ENCODE results near the gene FBXO42.
"Not testable (repeated sequence)": the region's sequence is repeated elsewhere in the genome, so short reads cannot be mapped to it uniquely, and the experiment has no call there.

The FBXO42 gene

GRCh38 chr1:16371725-16372124, 19.4 kb upstream of the FBXO42 start:
- no peak for DNase-seq

DNA sequence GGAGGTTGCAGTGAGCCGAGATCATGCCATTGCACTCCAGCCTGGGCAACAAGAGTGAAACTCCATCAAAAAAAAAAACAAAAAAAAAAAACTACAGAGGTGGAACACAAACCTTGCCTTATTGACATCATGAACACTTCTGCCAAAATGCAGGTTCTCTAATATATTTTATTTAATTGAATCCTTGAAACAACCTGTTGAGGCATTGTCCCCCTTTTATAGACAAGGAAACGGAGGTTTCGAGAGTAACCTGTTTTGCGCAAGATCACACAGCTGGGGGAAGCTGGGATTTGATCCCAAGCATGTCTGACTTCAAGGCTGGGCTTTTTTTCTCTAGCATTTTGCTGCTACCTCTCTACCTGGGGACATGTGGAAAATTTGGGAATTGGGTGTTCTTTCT, 17.5 kb upstream of the FBXO42 start:
- DNase-seq, result no peak

- DNase-seq, result no peak
These were observed 15.9 kb upstream of the FBXO42 start for GRCh38 chr1:16367968-16368890.

DNA sequence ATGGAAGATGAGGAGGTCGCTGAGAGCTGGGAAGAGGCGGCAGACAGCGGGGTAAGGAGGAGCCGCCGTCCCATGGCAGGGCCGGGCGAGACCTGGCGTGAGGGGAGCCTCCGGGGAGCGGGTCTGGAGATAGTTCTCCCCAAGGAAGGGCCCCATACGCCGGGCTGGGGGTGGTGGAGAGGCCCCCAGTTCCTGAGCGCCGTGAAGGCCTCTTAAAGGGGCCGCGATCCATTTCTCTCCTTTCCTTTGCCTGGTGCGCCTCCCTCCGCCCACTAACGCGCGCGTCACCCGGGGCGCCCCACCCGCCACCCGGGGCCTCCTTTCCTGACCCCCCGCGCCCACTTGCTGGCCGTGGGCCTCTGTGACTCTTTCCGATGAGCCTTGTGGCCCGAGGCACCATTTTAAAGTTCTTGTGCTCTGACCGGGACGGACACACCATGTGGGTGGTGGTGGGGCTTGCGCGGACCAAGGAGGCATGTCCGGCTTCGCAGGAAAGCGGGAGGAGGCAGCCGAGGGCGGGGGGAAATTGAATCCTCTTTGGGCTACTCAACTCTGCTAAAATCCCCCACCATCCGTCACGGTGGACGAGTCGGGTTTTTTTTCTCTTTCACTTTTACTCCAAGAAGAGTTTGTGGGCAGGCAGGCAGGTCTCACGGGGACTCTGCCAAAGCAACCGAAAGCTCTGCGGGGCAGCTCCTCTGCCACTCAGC, 15.1 kb upstream of the FBXO42 start:
- peak; percentile 40 for DNase-seq

- DNase-seq, result peak; percentile 94
These were observed 14.5 kb upstream of the FBXO42 start, which contains the start of gene SZRD1 for GRCh38 chr1:16366722-16367257. SZRD1 (plus strand) TSS chr1:16367242; CDS start chr1:16367258, 16 bp downstream.

DNA sequence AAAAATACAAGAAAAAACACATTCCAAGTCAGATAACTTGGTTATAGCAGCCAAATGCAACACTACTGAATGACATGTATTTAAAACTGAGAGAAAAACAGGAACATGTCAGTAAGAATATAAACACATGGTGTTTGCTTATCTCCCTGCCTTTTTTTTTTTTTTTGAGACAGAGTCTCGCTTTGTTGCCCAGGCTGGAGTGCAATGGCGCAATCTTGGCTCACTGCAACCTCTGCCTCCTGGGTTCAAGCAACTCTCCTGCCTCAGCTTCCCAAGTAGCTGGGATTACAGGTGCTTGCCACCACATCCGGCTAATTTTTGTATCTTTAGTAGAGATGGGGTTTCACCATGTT, 12.8 kb upstream of the FBXO42 start:
- not testable (repeated sequence) for DNase-seq

- DNase-seq, result no peak
These were observed 4.6 kb upstream of the FBXO42 start for GRCh38 chr1:16356867-16357266.

DNA sequence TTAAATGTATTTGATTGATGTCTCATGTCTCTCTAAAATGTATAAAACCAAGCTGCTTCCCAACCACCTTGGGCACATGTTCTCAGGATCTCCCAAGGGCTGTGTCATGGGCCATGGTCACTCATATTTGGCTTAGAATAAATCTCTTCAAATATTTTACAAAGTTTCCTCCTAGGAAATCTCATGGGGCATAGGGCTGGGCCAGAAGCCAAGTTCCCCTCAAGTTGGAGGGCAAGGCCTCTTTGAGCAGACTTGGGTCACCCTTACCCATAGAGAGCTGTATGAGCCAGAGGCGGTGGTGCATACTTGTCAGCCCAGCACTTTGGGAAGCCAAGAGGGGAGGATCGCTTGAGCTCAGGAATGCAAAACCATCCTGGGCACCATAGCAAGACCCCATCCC, 2.3 kb upstream of the FBXO42 start:
- DNase-seq, result no peak

DNA sequence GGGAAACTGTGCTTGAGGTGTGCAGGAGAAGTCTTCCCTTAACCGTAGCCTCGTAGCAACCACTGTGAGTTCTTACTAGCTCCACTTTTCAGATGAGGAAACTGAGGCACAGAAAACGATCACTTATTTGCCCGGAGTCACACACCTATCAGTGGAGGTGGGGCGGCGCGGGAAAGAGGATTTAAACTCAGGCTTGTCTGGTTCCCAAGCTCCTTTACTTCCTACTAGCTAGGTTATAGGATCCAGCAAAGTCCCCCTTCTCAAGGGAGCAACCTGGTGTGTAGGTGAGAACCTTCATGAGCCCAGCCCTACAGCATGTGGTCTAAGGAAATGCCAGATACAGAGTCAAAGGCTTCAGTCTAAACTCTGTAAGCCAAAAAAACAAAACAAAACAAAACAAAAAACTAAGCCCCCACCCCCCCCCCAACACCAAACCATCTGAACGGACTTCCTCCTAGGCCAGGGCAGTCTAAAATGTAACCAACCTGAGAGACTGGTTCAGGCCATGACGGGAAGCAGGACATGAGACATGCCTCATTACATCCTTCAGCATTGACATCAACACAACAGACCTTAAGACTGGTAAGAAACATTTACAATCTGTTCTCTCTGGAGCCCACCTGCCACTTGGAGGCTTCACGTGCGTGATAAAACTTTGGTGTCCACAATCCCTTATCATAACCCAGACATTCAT, 709 bp upstream of the FBXO42 start:
- DNase-seq, result no peak

- no peak for DNase-seq
These were observed 755 bp downstream of the FBXO42 start for GRCh38 chr1:16351456-16351993.

DNA sequence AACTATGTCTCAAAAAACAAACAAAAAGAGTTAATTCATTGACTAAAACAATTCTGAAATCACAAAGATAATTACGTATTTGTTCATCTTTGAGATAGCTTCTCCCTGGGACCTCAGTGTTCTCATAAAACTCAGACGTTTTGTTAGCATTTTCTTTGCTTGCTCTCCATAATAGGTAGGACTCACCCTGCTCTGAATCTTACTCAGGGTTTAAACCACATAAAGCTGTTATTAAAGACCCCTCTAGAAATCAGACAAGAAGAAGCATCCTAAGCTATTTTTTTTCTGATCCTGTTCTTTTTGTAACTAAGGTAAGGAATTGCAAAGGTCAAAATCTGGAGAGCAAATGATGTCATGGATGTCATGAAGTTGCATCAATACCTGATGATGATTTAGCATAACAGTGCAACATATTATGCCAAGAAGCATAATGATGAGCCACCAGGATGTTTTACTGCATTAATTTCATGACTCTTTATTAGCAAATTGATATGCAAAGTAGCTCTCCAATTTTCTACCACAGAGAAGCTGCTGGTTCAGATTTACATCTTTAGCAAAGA, 2.4 kb downstream of the FBXO42 start:
- DNase-seq, result no peak

DNA sequence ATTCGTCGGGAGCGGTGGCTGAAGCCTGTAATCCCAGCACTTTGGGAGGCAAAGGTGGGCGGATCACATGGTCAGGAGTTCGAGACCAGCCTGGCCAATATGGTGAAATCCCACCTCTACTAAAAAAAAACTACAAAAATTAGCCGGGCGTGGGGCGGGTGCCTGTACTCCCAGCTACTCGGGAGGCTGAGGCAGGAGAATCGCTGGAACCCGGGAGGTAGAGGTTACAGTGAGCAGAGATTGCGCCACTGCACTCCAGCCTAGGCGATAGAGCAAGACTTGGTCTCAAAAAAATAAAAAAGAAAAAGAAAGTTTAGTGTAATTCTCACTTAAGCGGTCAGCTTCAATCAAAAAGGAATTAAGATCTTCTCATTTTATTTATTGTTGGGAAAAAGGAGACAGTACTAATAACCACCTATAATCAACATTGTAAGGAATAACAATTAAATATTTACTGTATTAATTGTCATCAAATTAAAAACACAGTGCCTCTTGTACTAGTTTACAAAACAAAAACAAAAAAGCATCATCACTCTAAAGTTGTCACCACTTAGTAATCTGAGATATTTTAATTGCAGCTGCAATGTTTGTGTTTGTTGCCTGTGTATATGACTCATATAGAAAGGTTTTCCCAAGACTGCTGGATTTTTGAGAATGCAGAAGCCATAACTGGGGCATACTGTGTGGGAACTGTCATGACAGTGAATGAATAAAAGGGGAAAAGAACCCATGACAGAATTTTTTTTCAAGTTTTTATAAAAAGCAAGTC, 3.7 kb downstream of the FBXO42 start:
- no peak for DNase-seq

DNA sequence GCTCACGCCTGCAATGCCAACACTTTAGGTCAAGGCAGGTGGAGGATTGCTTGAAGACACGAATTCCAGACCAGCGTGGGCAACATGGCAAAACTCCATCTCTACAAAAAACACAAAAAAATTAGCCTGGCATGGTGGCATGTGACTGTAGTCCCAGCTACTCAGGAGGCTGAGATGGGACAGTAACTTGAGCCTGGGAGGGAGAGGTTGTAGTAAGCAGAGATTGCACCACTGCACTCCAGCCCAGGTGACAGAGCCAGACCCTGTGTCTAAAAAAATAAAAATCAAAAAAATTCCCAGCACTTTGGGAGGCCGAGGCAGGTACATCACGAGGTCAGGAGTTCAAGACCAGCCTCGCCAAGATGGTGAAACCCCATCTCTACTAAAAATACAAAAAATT, 9.0 kb downstream of the FBXO42 start:
- DNase-seq, result not testable (repeated sequence)

- DNase-seq, result no peak
These were observed 9.8 kb downstream of the FBXO42 start for GRCh38 chr1:16342331-16343062.

- no peak for DNase-seq
These were observed 11.6 kb downstream of the FBXO42 start for GRCh38 chr1:16340673-16341072.

- DNase-seq, result no peak
These were observed 13.3 kb downstream of the FBXO42 start for GRCh38 chr1:16338961-16339360.

DNA sequence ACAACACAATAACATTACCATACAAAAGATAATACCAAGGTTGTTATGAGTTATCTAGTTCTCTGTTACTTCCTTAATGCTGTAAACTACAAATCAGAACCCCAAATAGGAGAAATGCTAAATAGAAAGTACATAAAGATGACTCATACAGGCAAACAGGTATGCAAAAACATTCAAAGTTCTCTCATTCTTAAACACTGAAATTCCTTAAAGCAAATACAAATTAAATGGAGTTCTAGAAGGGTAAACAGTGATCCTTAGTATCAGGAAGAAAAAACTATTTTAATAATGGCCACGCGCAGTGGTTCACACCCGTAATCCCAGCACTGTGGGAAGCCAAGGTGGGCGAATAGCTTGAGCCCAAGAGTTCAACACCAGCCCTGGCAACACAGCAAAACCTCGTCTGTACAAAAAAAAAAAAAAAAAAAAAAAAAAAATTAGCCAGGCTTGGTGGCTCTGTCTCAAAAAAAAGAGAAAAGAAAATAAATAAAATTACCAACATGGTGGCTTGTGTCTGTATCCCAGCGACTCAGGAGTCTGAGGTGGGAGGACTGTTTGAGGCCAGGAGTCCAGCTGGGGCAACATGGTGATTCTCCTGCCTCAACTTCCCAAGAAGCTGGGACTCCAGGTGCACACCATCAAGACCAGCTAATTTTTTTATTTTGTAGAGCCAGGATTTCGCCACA, 17.5 kb downstream of the FBXO42 start:
- no peak for DNase-seq

DNA sequence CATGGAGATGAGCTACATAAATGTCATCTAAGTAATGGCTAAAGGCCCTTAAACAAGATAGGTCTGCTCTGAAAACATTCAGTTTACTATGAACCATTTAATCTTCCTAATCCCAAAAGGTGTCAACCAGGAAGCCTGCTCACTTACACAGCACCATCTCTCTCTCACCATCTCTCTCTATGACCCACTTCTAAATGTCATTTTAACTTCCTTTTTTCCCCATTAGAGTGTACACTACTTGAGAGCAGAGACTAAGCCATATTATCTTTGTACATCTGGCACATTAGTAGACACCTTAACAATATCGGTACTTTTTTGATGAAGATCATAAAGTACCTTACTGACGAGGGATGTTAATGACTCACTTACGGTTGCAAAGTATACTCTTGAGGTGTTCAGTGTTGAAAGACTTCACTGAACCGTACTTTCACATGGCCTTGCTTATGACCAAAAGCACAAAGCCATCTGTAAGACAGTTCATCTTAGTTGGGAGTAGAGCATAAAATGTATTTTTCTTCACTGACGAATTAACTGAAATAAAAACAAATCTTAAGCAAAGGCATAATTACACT, 25.4 kb downstream of the FBXO42 start:
- DNase-seq, result peak; percentile 83

DNA sequence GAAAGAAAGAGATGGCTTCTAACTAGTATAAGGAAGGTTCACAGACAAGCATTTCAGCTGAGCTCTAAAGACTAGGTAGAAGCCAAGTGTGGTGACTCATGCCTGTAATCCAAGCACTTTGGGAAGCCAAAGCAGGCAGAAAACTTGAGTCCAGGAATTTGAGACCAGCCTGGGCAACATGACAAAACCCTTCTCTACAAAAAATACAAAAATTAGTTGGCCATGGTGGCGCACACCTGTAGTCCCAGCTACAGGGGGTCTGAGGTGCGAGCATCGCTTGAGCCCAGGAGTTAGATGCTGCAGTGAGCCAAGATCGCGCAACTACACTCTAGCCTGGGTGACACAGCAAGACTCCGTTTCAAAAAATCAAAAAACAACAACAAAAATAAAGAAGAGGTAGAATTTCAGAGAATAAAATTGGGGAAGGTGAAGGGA, 27.8 kb downstream of the FBXO42 start:
- DNase-seq, result no peak
